A673 (cell line): ENCODE data around the gene IL1R1.

Source experiments
- EZH2 ChIP-seq: fragments of 200-600 bp; sonication (generic); IDR thresholded peaks from 2 replicates; pipeline ENCODE4 v1.6.1; 2017; ENCODE audit warnings: borderline replicate concordance, low read depth, mild to moderate bottlenecking, mixed read lengths, antibody characterized with exemption, low read length; ENCODE audit not compliant: poor library complexity, severe bottlenecking
- TF ChIP-seq, protein P1 (sequence below): fragments of 300-800, 200-600 bp; sonication (generic); conservative IDR thresholded peaks from 2 replicates; pipeline ENCODE4 v1.5.1; 2017; ENCODE audit warnings: low read depth, mild to moderate bottlenecking, antibody characterized with exemption, low read length, moderate library complexity, mixed read lengths

GRCh38 chr2:102208774-102209173 lies 66.2 kb downstream of the IL1R1 start:
- TF ChIP-seq, protein P1, sequence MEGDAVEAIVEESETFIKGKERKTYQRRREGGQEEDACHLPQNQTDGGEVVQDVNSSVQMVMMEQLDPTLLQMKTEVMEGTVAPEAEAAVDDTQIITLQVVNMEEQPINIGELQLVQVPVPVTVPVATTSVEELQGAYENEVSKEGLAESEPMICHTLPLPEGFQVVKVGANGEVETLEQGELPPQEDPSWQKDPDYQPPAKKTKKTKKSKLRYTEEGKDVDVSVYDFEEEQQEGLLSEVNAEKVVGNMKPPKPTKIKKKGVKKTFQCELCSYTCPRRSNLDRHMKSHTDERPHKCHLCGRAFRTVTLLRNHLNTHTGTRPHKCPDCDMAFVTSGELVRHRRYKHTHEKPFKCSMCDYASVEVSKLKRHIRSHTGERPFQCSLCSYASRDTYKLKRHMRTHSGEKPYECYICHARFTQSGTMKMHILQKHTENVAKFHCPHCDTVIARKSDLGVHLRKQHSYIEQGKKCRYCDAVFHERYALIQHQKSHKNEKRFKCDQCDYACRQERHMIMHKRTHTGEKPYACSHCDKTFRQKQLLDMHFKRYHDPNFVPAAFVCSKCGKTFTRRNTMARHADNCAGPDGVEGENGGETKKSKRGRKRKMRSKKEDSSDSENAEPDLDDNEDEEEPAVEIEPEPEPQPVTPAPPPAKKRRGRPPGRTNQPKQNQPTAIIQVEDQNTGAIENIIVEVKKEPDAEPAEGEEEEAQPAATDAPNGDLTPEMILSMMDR = no peak
- TF ChIP-seq EZH2 = no peak
